Activated CD4-positive, alpha-beta T cell treated with anti-CD3 and anti-CD28 coated beads, Interleukin-2, amount 50 U/mL, for 48 hours (primary cell): Measurements from ENCODE around the gene ASB16.

Experiments used
- DNase-seq, 2 experiments: peaks; one replicate each; pipeline ENCODE4 v3.0.0-alpha.2; 2020

Gene ASB16

GRCh38 chr17:44190481-44190880 is 20.0 kb downstream of the ASB16 start:
- DNase-seq, result no peak

GRCh38 chr17:44191369-44191768 is 20.9 kb downstream of the ASB16 start:
- DNase-seq, result no peak

- DNase-seq, result no peak
Measured at GRCh38 chr17:44191941-44192496, 21.5 kb downstream of the ASB16 start.

GRCh38 chr17:44192750-44193149 is 22.2 kb downstream of the ASB16 start:
- no peak for DNase-seq

- no peak for DNase-seq
Measured at GRCh38 chr17:44193326-44194084, 23.0 kb downstream of the ASB16 start.

- DNase-seq, result no peak
Measured at GRCh38 chr17:44197107-44197506, 26.6 kb downstream of the ASB16 start.

GRCh38 chr17:44197980-44198720 is 27.6 kb downstream of the ASB16 start:
- peak; percentile 46 to 59 for DNase-seq

GRCh38 chr17:44198721-44199552 is 28.4 kb downstream of the ASB16 start:
- DNase-seq, result peak; percentile 53 to 57

- DNase-seq, result peak; percentile 100
Measured at GRCh38 chr17:44199553-44200477, 29.3 kb downstream of the ASB16 start, which contains the start of gene ATXN7L3. ATXN7L3 (minus strand) TSS chr17:44199884; CDS start chr17:44198070, 1,814 bp downstream.

- DNase-seq, result no peak
Measured at GRCh38 chr17:44200478-44201155, 30.1 kb downstream of the ASB16 start.

- no peak for DNase-seq
Measured at GRCh38 chr17:44202756-44203155, 32.3 kb downstream of the ASB16 start.

- DNase-seq, result peak; percentile 63 to 72
Measured at GRCh38 chr17:44203731-44204440, 33.4 kb downstream of the ASB16 start.

GRCh38 chr17:44204441-44204882 is 34.0 kb downstream of the ASB16 start:
- no peak for DNase-seq

- no peak for DNase-seq
Measured at GRCh38 chr17:44205962-44206824, 35.7 kb downstream of the ASB16 start.

GRCh38 chr17:44206825-44207155 is 36.3 kb downstream of the ASB16 start:
- no peak for DNase-seq

- DNase-seq, result no peak
Measured at GRCh38 chr17:44207319-44207718, 36.8 kb downstream of the ASB16 start.

GRCh38 chr17:44207743-44208142 is 37.2 kb downstream of the ASB16 start:
- DNase-seq, result no peak

- DNase-seq, result peak; percentile 60 to 73
Measured at GRCh38 chr17:44209786-44210341, 39.4 kb downstream of the ASB16 start.
